SK-N-SH treated with all-trans-retinoic acid at 6 μM for 48 hours (cell line): ENCODE measurements around the gene FAM110D.

Experiments
- SNAI2 ChIP-seq: fragments of 250-450 bp; sonication (Bioruptor Pico); IDR thresholded peaks from 2 replicates; pipeline ENCODE4 v1.5.0; 2020; ENCODE audit warnings: mild to moderate bottlenecking, moderate library complexity
- TF ChIP-seq, protein P1 (sequence below): fragments of 250-450 bp; sonication (Bioruptor Pico); IDR thresholded peaks from 2 replicates; pipeline ENCODE4 v1.8.0; 2020; ENCODE audit warnings: mild to moderate bottlenecking, moderate library complexity, borderline replicate concordance
- TF ChIP-seq, protein P2 (sequence below): fragments of 250-450 bp; sonication (Bioruptor Pico); IDR thresholded peaks from 2 replicates; pipeline ENCODE4 v1.5.1; 2020; ENCODE audit warnings: low read depth, mild to moderate bottlenecking, moderate library complexity

DNA sequence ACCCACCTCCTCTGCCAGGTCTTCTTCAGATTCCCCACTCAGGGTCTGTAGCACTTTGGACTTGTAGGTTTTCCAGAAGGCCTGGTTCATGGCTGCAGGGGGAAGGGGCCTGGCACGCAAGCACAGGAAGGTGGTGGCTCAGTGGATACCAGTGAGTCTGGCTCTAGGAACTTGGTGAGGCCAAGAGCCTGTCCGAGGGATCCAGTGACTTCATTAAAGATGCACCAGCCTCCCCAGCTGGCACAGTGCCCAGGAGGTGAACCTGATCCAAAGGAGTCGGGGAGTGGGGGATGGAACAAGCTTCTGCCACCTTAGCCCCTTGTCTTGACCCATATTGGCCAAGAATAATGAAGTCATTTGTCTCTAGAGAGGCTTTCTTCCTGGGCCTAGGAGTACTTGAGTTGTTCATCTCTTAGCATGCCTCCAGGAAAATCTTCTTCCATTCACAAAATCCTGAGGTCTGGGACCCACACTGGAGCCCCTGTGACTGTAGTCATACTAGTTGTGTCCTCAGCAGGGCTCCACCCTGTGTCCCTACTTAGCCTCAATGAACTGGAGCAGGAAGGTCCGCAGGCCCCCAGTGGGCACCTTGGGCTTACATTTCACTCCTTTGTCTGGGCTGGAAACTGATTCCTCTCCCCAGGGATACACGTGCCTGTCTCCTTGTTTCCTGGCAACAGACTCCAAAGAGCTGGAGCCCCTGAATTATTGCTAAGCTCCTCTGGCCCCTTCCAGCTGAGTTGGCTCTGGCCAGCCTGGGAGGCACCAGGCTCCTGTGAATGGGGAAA, 9.7 kb downstream of the FAM110D start, which contains the start of gene C1orf232:
- TF ChIP-seq, protein P1, sequence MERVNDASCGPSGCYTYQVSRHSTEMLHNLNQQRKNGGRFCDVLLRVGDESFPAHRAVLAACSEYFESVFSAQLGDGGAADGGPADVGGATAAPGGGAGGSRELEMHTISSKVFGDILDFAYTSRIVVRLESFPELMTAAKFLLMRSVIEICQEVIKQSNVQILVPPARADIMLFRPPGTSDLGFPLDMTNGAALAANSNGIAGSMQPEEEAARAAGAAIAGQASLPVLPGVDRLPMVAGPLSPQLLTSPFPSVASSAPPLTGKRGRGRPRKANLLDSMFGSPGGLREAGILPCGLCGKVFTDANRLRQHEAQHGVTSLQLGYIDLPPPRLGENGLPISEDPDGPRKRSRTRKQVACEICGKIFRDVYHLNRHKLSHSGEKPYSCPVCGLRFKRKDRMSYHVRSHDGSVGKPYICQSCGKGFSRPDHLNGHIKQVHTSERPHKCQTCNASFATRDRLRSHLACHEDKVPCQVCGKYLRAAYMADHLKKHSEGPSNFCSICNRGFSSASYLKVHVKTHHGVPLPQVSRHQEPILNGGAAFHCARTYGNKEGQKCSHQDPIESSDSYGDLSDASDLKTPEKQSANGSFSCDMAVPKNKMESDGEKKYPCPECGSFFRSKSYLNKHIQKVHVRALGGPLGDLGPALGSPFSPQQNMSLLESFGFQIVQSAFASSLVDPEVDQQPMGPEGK (CRISPR knock-in tag): no peak
- TF ChIP-seq, protein P2, sequence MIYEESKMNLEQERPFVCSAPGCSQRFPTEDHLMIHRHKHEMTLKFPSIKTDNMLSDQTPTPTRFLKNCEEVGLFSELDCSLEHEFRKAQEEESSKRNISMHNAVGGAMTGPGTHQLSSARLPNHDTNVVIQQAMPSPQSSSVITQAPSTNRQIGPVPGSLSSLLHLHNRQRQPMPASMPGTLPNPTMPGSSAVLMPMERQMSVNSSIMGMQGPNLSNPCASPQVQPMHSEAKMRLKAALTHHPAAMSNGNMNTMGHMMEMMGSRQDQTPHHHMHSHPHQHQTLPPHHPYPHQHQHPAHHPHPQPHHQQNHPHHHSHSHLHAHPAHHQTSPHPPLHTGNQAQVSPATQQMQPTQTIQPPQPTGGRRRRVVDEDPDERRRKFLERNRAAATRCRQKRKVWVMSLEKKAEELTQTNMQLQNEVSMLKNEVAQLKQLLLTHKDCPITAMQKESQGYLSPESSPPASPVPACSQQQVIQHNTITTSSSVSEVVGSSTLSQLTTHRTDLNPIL: no peak
- TF ChIP-seq SNAI2 (CRISPR knock-in tag): no peak
